ENCODE data around the gene RACGAP1. TPM values are rescaled to one million over a fixed set of nuclear protein-coding genes. Genes with fewer than 3 reads are reported as not detected.

The RACGAP1 gene
- total RNA-seq, 4 donors from 2014 or later: 5.5 to 18.5 (median 15.0) TPM

DNA sequence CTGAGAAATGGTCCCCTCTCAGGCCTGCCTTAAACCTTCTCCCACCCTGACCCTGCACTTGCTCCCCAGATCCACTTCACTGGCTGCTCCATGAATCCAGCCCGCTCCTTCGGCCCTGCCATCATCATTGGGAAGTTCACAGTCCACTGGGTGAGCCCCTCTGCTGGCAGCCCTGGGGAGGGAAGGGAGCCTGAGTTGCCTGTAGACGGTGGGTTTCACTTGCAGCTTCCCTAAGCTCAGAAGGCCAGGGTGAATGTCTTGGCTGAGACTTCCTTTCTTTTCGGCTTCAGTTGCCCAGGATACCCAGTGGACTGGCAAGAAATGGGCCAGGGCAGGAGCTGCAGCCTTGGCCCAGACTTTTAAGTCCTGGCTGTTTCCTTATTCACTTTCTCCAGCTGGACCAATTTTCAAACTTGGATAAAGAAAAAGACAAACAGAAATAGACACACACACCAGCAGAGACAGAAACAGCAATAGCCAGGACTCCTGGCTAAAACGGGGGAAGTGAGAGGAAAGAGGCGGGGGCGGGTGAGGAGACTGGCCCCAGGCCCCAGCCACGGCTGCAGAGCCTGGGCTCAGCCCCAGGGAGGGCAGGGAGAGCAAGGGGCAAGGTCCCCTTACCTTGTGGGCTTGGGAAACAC lies 50.5 kb downstream of the RACGAP1 start:
- TF ChIP-seq, protein P1, sequence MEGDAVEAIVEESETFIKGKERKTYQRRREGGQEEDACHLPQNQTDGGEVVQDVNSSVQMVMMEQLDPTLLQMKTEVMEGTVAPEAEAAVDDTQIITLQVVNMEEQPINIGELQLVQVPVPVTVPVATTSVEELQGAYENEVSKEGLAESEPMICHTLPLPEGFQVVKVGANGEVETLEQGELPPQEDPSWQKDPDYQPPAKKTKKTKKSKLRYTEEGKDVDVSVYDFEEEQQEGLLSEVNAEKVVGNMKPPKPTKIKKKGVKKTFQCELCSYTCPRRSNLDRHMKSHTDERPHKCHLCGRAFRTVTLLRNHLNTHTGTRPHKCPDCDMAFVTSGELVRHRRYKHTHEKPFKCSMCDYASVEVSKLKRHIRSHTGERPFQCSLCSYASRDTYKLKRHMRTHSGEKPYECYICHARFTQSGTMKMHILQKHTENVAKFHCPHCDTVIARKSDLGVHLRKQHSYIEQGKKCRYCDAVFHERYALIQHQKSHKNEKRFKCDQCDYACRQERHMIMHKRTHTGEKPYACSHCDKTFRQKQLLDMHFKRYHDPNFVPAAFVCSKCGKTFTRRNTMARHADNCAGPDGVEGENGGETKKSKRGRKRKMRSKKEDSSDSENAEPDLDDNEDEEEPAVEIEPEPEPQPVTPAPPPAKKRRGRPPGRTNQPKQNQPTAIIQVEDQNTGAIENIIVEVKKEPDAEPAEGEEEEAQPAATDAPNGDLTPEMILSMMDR (IDR thresholded peaks at IDR 0.05; ENCODE audit: low read depth): no peak

DNA sequence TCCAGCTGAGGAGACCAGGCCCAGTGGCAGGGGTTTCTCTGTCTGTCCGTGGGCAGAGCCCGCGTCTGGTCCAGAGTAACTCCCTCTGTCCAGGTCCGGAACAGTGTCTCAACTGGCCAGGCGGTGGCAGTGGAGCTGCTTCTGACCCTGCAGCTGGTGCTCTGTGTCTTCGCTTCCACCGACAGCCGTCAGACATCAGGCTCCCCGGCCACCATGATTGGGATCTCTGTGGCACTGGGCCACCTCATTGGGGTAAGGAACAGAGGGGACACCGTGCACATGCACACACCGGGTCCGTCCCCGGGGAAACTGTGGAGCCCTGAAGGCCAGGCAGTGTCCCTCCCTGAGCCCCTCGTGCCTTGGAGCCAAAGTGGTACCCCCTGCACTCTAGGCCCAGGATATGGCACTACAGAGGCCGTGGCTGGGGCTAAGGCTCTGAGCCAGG lies 51.0 kb downstream of the RACGAP1 start:
- TF ChIP-seq, protein P1 (IDR thresholded peaks at IDR 0.05; ENCODE audit: low read depth): no peak

GRCh38 chr12:49973361-49973830 lies 51.9 kb downstream of the RACGAP1 start:
- TF ChIP-seq, protein P1 (IDR thresholded peaks at IDR 0.05; ENCODE audit: low read depth): no peak

- TF ChIP-seq, protein P1 (IDR thresholded peaks at IDR 0.05; ENCODE audit: low read depth): no peak
These were observed 52.5 kb downstream of the RACGAP1 start, which contains the start of gene AQP6 for GRCh38 chr12:49972641-49973360. Gene AQP6 (plus strand): TSS chr12:49972947. CDS start chr12:49973174, 227 bp downstream.

GRCh38 chr12:49972129-49972528 lies 53.2 kb downstream of the RACGAP1 start:
- TF ChIP-seq, protein P1 (IDR thresholded peaks at IDR 0.05; ENCODE audit: low read depth): no peak

- TF ChIP-seq, protein P1 (IDR thresholded peaks at IDR 0.05; ENCODE audit: low read depth): no peak
These were observed 54.2 kb downstream of the RACGAP1 start for GRCh38 chr12:49971141-49971540.

- TF ChIP-seq, protein P1 (IDR thresholded peaks at IDR 0.05; ENCODE audit: low read depth): no peak
These were observed 54.6 kb downstream of the RACGAP1 start for GRCh38 chr12:49970658-49971057.
